GM12872 (cell line): ENCODE data around the gene WDFY4.

Source experiments
- TF ChIP-seq, protein P1 (sequence below): IDR thresholded peaks from 3 replicates; pipeline ENCODE4 v1.5.1; 2011; ENCODE audit warnings: low read depth, mild to moderate bottlenecking, low read length, moderate library complexity; ENCODE audit not compliant: insufficient read depth

The WDFY4 gene

GRCh38 chr10:48684792-48685623 lies at the start of gene WDFY4:
Gene WDFY4, plus strand, starts transcription at chr10:48684873. Its CDS starts 24,860 bp downstream, at chr10:48709733.
- TF ChIP-seq, protein P1, sequence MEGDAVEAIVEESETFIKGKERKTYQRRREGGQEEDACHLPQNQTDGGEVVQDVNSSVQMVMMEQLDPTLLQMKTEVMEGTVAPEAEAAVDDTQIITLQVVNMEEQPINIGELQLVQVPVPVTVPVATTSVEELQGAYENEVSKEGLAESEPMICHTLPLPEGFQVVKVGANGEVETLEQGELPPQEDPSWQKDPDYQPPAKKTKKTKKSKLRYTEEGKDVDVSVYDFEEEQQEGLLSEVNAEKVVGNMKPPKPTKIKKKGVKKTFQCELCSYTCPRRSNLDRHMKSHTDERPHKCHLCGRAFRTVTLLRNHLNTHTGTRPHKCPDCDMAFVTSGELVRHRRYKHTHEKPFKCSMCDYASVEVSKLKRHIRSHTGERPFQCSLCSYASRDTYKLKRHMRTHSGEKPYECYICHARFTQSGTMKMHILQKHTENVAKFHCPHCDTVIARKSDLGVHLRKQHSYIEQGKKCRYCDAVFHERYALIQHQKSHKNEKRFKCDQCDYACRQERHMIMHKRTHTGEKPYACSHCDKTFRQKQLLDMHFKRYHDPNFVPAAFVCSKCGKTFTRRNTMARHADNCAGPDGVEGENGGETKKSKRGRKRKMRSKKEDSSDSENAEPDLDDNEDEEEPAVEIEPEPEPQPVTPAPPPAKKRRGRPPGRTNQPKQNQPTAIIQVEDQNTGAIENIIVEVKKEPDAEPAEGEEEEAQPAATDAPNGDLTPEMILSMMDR: no peak

- TF ChIP-seq, protein P1: no peak
Measured at GRCh38 chr10:48634984-48635557, 49.6 kb upstream of the WDFY4 start.

GRCh38 chr10:48636231-48636630 lies 48.4 kb upstream of the WDFY4 start:
- TF ChIP-seq, protein P1: no peak

DNA sequence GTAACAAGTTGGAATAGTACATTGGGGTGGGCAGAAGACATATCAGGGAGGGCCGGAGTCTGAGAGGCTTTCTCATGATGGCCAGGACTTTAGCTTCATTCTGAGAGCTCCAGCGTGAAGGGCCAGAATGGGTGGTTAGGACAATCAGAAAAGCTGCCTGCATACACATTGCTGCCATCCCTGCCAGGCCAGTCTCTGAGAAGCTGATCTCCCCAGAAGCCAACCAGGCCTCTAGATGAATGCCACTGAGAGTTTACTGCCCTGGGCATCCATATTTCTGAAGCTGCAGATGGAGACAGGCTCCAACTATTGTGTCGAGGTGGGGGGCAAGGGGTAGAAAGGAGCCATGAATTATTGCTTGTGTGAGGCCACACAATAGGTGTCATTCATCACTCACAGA lies 47.8 kb upstream of the WDFY4 start:
- TF ChIP-seq, protein P1: no peak

GRCh38 chr10:48638158-48638557 lies 46.5 kb upstream of the WDFY4 start:
- TF ChIP-seq, protein P1: no peak

GRCh38 chr10:48638739-48639527 lies 45.7 kb upstream of the WDFY4 start:
- TF ChIP-seq, protein P1: no peak

- TF ChIP-seq, protein P1: no peak
Measured at GRCh38 chr10:48639632-48640031, 45.0 kb upstream of the WDFY4 start.
